ENCODE results near the gene ATMIN. TPM values are rescaled to one million over a fixed set of nuclear protein-coding genes. Genes with fewer than 3 reads are reported as not detected.

Gene ATMIN
- total and polyA plus RNA-seq, 10 of the 15 experiments (the other 5 are each of a cell fraction or from before 2014, with no cell fraction given) = 5.2 to 28.9 (median 18.3) TPM

DNA sequence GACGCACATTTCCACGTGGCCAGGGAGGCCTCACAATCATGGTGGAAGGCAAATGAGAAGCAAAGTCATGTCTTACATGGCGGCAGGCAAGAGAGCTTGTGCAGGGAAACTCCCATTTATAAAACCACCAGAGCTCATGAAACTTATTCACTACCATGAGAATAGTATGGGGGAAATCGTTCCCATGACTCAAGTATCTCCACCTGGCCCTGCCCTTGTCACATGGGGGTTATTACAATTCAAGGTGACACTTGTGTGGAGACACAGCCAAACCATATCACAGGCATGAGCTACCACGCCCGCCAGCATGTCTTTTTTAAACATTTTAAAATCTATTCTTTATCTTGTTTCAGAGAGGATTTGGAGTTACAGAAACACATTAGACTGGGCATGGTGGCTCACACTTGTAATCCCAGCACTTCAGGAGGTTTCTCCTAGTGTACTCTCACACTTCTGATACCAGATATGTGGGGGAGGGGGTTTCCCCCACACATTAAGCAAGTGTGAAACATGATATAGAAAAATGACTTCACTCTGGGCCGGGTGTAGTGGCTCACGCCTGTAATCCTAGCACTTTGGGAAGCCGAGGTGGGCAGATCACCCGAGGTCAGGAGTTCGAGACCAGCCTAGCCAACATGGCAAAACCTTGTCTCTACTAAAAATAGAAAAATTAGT lies 5.6 kb upstream of the ATMIN start:
- BruUV-seq (replicated peaks) = no TSS peak
- H3K36me3 ChIP-seq (ENCODE audit: control insufficient read depth in 2 of 2, insufficient read depth in 2 of 2, low read length in 1 of 2) = peaks cover 0 to 13% of the 10 kb centered on the region in 2 experiments
- 90% methylated on average over 11 of the region's 11 CpGs for WGBS (ENCODE audit: insufficient coverage, insufficient replicate concordance, low lambda C conversion rate, missing lambda C conversion rate)
- CTCF ChIA-PET = interaction anchor here (0.7 to 1.6 kb wide), 2 partner anchors 26 to 33 kb away, joined by 3 to 5 read pairs; no protein-coding TSS in a partner anchor
- no peak for TF ChIP-seq POU2F2 (IDR thresholded peaks at IDR 0.05; ENCODE audit: borderline replicate concordance, low read depth, low read length)
- TF ChIP-seq NRF1 (conservative IDR thresholded peaks at IDR 0.05; ENCODE audit: low read depth, low read length) = no peak
- TF ChIP-seq EGR1 (IDR thresholded peaks at IDR 0.05; ENCODE audit: borderline replicate concordance in 1 of 2, low read depth in 2 of 2, low read length in 2 of 2) = no peak
- no peak for TF ChIP-seq TAF1 (IDR thresholded peaks at IDR 0.05; ENCODE audit: borderline replicate concordance, low read depth, low read length)
- TF ChIP-seq HDGF (IDR thresholded peaks at IDR 0.05) = no peak
- TF ChIP-seq BACH1 (IDR thresholded peaks at IDR 0.05; ENCODE audit: borderline replicate concordance) = no peak
- TF ChIP-seq NR2C2 (IDR thresholded peaks at IDR 0.05; ENCODE audit: borderline replicate concordance, control insufficient read depth, insufficient read length, low read depth) = no peak
- no peak for TF ChIP-seq RAD51 (IDR thresholded peaks at IDR 0.05)
- no peak for TF ChIP-seq CHD2 (IDR thresholded peaks at IDR 0.05; ENCODE audit: borderline replicate concordance, low read depth, low read length)
- no peak for TF ChIP-seq NR2F1 (conservative IDR thresholded peaks at IDR 0.05)
- no peaks in the 10 kb centered on the region; the same call in 2 of the 3 replicates for H3K9me3 ChIP-seq (replicated peaks; ENCODE audit: control insufficient read depth, insufficient read depth, low read length)
- H3K9ac ChIP-seq (ENCODE audit: control insufficient read depth, insufficient read depth, low read length) = no peak overlapping the region
- SMC1A ChIA-PET (ENCODE audit: uncharacterized antibody, unreplicated experiment) = interaction anchor here (1.6 kb wide), 1 partner anchor 12 kb away, joined by 5 read pairs; no protein-coding TSS in a partner anchor
- RAD21 ChIA-PET (ENCODE audit: unreplicated experiment) = no interaction called here
- DNase-seq (ENCODE audit: low read depth, low spot score) (no peak), FAIRE-seq (no peak), ATAC-seq (no peak)
- no peak overlapping the region for H2AFZ ChIP-seq (ENCODE audit: control insufficient read depth, low read depth, low read length)
- H3K27ac ChIP-seq (ENCODE audit: control insufficient read depth, insufficient read depth) = no peak overlapping the region
- H3K27me3 ChIP-seq (replicated peaks in 1 of 2; ENCODE audit: control insufficient read depth in 2 of 2, insufficient read depth in 2 of 2, low read length in 1 of 2) = no peaks in the 10 kb centered on the region
- no peaks in the 10 kb centered on the region for H3K79me2 ChIP-seq (ENCODE audit: control insufficient read depth, insufficient read depth, low read length)
- in situ Hi-C loops (cut with MboI) = loop anchor here (5.0 kb wide), 1 partner anchor 707 kb away; no protein-coding TSS in a partner anchor
- intact Hi-C loops (cut with micrococcal nuclease; ENCODE audit: unreplicated experiment) = no loop called here
- no peaks in the 10 kb centered on the region for H3K4me1 ChIP-seq (ENCODE audit: control insufficient read depth, insufficient read depth, low read length)
- H4K20me1 ChIP-seq (ENCODE audit: control insufficient read depth, insufficient read depth) = no peaks in the 10 kb centered on the region
- no peak overlapping the region for H3K4me3 ChIP-seq
- no peak overlapping the region for H3K4me2 ChIP-seq (ENCODE audit: control insufficient read depth, insufficient read depth)
- POLR2A ChIA-PET = interaction anchor here (0.9 kb wide), 1 partner anchor 32 kb away, joined by 3 read pairs; no protein-coding TSS in a partner anchor
